ENCODE measurements around the gene DCP2. TPM values are rescaled to one million over a fixed set of nuclear protein-coding genes. Genes with fewer than 3 reads are reported as not detected.

DCP2 gene
- total RNA-seq, 2 donors from 2014 or later: 12.9 to 38.4 TPM

DNA sequence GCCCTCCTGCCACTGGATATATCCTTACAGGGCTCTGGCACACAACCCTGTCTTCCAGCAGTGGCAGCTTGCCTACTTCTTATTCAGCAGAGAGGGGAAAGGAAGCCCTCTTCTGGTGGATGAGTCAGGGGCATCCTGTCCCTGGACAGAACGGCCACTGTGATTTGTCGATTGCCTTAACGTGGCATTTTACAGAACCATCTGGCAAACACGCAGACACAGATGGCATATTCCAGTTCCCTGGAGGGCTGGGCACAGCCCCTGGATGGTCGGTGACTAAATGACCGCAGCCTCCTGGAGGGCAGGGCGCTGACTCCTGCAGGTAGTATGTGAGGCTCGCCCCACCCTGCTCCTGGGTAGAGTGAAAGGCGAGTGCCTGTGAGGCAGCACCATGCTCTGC lies 62.1 kb downstream of the DCP2 start:
- Histone ChIP-seq H3K27ac (no peak overlapping the region), H3K27me3 (replicated peaks; ENCODE audit: insufficient read depth) (no peaks in the 10 kb centered on the region), H3K4me1 (ENCODE audit: control insufficient read depth in 1 of 2, low read depth in 2 of 2) (peaks cover 0 to 3% of the 10 kb centered on the region in 2 donors), H3K36me3 (no peaks in the 10 kb centered on the region), H3K9me3 (no peaks in the 10 kb centered on the region), H3K4me3 (no peak overlapping the region)
- DNase-seq (ENCODE audit: low spot score) (no peak), ATAC-seq (ENCODE audit: insufficient number of reproducible peaks, low FRiP score, low read depth) (no peak)
- TF ChIP-seq, protein P1, sequence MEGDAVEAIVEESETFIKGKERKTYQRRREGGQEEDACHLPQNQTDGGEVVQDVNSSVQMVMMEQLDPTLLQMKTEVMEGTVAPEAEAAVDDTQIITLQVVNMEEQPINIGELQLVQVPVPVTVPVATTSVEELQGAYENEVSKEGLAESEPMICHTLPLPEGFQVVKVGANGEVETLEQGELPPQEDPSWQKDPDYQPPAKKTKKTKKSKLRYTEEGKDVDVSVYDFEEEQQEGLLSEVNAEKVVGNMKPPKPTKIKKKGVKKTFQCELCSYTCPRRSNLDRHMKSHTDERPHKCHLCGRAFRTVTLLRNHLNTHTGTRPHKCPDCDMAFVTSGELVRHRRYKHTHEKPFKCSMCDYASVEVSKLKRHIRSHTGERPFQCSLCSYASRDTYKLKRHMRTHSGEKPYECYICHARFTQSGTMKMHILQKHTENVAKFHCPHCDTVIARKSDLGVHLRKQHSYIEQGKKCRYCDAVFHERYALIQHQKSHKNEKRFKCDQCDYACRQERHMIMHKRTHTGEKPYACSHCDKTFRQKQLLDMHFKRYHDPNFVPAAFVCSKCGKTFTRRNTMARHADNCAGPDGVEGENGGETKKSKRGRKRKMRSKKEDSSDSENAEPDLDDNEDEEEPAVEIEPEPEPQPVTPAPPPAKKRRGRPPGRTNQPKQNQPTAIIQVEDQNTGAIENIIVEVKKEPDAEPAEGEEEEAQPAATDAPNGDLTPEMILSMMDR (IDR thresholded peaks at IDR 0.05): no peak

DNA sequence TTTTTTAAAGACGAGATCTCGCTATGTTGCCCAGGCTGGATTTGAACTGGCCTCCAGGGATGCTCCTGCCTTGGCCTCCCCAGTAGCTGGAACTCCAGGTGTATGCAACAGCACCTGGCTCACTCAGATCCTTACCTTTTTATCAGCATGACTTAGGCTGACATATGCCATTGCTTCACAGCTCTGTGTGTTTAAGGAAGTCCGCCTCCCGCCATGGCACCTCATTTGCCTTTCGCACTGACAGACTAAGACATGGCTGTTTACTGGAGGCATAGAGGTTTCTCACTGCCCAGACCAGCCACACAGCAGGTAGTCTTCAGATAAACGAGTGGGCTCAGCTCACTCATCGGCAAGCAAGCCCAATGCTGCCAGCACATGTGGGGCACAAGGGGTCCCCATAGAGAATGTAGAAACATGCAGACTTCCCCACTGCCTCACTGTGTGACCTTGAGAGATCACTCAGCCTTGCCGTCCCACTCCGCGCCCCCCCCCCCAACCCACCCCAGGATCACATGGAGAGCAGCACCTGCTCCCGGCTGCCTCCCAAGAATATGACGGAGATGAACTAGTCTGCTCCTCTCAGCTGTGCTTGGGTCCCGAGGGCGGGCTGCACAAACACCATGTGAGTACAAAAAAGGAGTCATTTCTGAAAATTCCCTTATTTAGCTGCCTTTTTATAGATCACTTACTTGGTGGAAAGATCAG lies 62.8 kb downstream of the DCP2 start:
- H3K36me3 ChIP-seq: no peaks in the 10 kb centered on the region
- H3K9me3 ChIP-seq: no peaks in the 10 kb centered on the region
- H3K27me3 ChIP-seq (replicated peaks; ENCODE audit: insufficient read depth): no peaks in the 10 kb centered on the region
- ATAC-seq (ENCODE audit: insufficient number of reproducible peaks, low FRiP score, low read depth) (no peak), DNase-seq (ENCODE audit: low spot score) (no peak)
- H3K4me3 ChIP-seq: no peak overlapping the region
- TF ChIP-seq, protein P1 (IDR thresholded peaks at IDR 0.05): no peak
- peaks cover 0 to 3% of the 10 kb centered on the region in 2 donors for H3K4me1 ChIP-seq (ENCODE audit: control insufficient read depth in 1 of 2, low read depth in 2 of 2)
- no peak overlapping the region for H3K27ac ChIP-seq

DNA sequence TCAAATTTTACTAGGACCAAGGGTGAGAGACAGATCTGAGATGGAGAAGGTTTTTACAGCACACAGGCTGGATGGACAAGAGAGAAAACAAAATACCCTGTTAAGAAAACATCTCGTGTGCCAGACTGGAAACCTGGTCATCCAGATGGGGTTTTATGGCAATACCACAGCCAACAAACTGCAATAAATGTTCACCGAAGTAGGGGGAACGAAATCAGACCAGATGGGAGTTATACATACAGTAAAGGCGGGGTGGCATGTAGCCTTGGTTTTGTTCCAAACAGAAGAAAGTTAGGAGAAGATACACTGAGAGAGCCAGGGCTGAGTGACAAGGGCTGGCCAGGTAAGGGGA lies 63.3 kb downstream of the DCP2 start:
- DNase-seq (ENCODE audit: low spot score): no peak
- no peaks in the 10 kb centered on the region for H3K36me3 ChIP-seq
- no peak for ATAC-seq (ENCODE audit: insufficient number of reproducible peaks, low FRiP score, low read depth)
- H3K4me3 ChIP-seq: no peak overlapping the region
- TF ChIP-seq, protein P1 (IDR thresholded peaks at IDR 0.05): no peak
- H3K4me1 ChIP-seq (ENCODE audit: control insufficient read depth in 1 of 2, low read depth in 2 of 2): peaks cover 0 to 3% of the 10 kb centered on the region in 2 donors
- no peaks in the 10 kb centered on the region for H3K9me3 ChIP-seq
- no peaks in the 10 kb centered on the region for H3K27me3 ChIP-seq (replicated peaks; ENCODE audit: insufficient read depth)
- no peak overlapping the region for H3K27ac ChIP-seq

DNA sequence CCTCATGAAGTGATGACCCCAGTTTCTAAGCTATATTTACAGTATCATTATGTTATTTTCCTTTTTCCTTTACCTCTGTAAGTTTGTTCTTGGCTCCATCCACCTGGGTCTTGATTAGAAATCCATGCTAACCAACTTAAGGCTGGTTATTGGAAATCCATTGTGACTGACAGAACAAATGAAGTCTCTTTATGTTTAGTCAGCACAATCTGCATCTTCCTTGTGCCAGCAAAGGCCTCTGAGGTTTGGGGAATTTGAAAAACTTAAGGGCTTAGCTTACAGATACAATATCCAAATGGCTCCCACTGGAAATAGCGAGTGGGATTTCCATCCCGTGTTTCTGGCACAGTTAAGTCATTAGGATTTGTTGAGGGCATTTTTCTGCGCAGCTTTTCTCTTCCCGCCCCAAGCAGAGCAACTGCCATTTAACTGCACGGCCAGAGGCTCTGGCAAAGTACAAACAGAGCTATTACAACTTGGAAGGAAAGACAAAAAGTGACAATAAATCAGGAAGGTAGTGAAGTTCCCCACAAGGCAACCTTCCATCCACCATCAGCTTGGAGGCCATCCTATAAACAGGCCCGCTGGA lies 64.2 kb downstream of the DCP2 start:
- Histone ChIP-seq H3K9me3 (no peaks in the 10 kb centered on the region), H3K36me3 (no peaks in the 10 kb centered on the region), H3K4me3 (no peak overlapping the region), H3K27me3 (replicated peaks; ENCODE audit: insufficient read depth) (no peaks in the 10 kb centered on the region), H3K27ac (no peak overlapping the region), H3K4me1 (ENCODE audit: control insufficient read depth in 1 of 2, low read depth in 2 of 2) (peaks cover 0 to 3% of the 10 kb centered on the region in 2 donors)
- ATAC-seq (ENCODE audit: insufficient number of reproducible peaks, low FRiP score, low read depth) (no peak), DNase-seq (ENCODE audit: low spot score) (no peak)
- TF ChIP-seq, protein P1 (IDR thresholded peaks at IDR 0.05): no peak

DNA sequence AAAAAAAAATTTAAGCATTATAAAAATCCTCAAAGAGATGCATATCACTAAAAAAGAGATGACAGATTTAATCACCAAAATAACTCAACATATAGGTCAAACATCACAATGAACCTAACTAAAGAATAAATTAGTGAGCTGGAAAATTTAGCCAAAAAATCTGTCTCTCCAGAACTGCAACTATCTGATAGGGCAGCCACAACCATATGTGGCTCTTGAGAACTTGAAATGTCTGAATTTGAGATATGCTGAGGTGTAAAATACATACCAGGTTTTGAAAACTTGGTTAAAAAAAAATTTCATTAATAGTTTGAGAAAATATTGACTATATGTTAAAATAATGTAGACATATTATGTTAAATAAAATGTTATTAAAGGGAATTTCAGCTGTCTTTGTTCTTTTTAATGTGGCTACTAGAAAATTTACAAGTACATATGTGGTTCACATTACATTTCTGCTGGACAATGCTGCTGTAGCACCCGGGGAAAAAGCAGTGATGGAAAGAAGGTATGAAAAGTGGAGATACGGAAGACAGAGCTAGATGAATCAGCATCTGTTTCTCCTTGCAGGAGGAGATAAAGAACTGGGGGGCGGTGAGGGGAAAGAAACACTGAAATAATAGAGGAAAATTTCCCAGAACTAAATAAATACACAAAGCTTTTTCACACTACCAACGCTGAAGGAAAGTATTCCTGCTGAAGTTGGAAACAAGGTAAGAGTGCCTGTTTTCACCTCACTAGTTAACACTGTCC lies 66.1 kb downstream of the DCP2 start:
- TF ChIP-seq, protein P1 (IDR thresholded peaks at IDR 0.05): no peak
- peaks cover 0 to 3% of the 10 kb centered on the region in 2 donors for H3K4me1 ChIP-seq (ENCODE audit: control insufficient read depth in 1 of 2, low read depth in 2 of 2)
- H3K36me3 ChIP-seq: no peaks in the 10 kb centered on the region
- ATAC-seq (ENCODE audit: insufficient number of reproducible peaks, low FRiP score, low read depth) (no peak), DNase-seq (ENCODE audit: low spot score) (no peak)
- no peak overlapping the region for H3K27ac ChIP-seq
- H3K4me3 ChIP-seq: no peak overlapping the region
- no peaks in the 10 kb centered on the region for H3K27me3 ChIP-seq (replicated peaks; ENCODE audit: insufficient read depth)
- no peaks in the 10 kb centered on the region for H3K9me3 ChIP-seq
